ENCODE measurements around the gene COL18A1.

DNA sequence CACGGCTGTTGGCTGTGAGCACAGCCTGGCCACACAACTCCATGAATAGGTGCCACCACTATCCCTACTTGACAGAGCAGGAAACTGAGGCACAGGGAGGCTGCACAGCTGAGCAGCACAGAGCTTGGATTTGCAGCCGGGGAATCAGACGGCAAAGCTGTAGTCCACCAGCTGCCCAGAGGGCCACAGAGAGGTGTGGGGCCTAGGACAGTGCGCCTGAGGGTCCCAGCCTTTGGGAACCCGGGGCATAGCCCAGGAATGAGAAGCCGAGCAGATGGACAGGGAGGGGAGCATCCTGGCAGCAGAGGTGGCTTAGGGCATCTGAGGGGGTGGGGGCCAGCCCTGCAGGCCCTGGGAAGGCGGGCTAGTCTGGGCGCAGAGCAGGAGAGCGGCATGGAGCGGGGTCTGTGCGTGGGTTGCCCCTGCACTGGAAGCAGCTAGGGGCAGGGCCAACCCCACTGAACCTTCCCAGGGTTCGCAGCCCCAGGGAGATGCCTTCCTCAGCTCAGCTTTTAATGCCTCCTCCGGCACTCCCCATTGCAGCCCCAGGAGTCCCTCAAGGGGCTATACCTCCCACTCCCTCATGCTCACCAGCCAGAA lies 46.2 kb upstream of the COL18A1 start:
- no peak for TF ChIP-seq CC2D1A (IDR thresholded peaks at IDR 0.05)
- no peak for TF ChIP-seq POLR2A (conservative IDR thresholded peaks at IDR 0.05)
- TF ChIP-seq, protein P1, sequence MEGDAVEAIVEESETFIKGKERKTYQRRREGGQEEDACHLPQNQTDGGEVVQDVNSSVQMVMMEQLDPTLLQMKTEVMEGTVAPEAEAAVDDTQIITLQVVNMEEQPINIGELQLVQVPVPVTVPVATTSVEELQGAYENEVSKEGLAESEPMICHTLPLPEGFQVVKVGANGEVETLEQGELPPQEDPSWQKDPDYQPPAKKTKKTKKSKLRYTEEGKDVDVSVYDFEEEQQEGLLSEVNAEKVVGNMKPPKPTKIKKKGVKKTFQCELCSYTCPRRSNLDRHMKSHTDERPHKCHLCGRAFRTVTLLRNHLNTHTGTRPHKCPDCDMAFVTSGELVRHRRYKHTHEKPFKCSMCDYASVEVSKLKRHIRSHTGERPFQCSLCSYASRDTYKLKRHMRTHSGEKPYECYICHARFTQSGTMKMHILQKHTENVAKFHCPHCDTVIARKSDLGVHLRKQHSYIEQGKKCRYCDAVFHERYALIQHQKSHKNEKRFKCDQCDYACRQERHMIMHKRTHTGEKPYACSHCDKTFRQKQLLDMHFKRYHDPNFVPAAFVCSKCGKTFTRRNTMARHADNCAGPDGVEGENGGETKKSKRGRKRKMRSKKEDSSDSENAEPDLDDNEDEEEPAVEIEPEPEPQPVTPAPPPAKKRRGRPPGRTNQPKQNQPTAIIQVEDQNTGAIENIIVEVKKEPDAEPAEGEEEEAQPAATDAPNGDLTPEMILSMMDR (IDR thresholded peaks at IDR 0.05 in 2 of 3, conservative IDR thresholded peaks at IDR 0.05 in 1 of 3; ENCODE audit: insufficient read depth in 2 of 3, low read depth in 1 of 3, low read length in 3 of 3) = no peak
- no peak for TF ChIP-seq EP300 (IDR thresholded peaks at IDR 0.05; ENCODE audit: low read length)
- TF ChIP-seq, protein P2, sequence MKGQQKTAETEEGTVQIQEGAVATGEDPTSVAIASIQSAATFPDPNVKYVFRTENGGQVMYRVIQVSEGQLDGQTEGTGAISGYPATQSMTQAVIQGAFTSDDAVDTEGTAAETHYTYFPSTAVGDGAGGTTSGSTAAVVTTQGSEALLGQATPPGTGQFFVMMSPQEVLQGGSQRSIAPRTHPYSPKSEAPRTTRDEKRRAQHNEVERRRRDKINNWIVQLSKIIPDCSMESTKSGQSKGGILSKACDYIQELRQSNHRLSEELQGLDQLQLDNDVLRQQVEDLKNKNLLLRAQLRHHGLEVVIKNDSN (CRISPR knock-in tag; IDR thresholded peaks at IDR 0.05) = no peak
- TF ChIP-seq FOXM1 (IDR thresholded peaks at IDR 0.05; ENCODE audit: low read depth) = no peak
- TF ChIP-seq FOXM1 (CRISPR knock-in tag; IDR thresholded peaks at IDR 0.05; ENCODE audit: low read depth) = no peak
- TF ChIP-seq ZNF140 (CRISPR knock-in tag; IDR thresholded peaks at IDR 0.05) = no peak
- TF ChIP-seq, protein P3, sequence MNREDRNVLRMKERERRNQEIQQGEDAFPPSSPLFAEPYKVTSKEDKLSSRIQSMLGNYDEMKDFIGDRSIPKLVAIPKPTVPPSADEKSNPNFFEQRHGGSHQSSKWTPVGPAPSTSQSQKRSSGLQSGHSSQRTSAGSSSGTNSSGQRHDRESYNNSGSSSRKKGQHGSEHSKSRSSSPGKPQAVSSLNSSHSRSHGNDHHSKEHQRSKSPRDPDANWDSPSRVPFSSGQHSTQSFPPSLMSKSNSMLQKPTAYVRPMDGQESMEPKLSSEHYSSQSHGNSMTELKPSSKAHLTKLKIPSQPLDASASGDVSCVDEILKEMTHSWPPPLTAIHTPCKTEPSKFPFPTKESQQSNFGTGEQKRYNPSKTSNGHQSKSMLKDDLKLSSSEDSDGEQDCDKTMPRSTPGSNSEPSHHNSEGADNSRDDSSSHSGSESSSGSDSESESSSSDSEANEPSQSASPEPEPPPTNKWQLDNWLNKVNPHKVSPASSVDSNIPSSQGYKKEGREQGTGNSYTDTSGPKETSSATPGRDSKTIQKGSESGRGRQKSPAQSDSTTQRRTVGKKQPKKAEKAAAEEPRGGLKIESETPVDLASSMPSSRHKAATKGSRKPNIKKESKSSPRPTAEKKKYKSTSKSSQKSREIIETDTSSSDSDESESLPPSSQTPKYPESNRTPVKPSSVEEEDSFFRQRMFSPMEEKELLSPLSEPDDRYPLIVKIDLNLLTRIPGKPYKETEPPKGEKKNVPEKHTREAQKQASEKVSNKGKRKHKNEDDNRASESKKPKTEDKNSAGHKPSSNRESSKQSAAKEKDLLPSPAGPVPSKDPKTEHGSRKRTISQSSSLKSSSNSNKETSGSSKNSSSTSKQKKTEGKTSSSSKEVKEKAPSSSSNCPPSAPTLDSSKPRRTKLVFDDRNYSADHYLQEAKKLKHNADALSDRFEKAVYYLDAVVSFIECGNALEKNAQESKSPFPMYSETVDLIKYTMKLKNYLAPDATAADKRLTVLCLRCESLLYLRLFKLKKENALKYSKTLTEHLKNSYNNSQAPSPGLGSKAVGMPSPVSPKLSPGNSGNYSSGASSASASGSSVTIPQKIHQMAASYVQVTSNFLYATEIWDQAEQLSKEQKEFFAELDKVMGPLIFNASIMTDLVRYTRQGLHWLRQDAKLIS (CRISPR knock-in tag; IDR thresholded peaks at IDR 0.05) = no peak
- no peak for TF ChIP-seq ZKSCAN1 (IDR thresholded peaks at IDR 0.05; ENCODE audit: low read depth, low read length)
